C4-2B (cell line): ENCODE measurements around the gene OR2A12.

Experiments used
- ZFX ChIP-seq: fragments of 450-650 bp; IDR thresholded peaks from 2 replicates; pipeline ENCODE4 v1.6.1; 2017
- TF ChIP-seq, protein P1 (sequence below): fragments of 450-650 bp; conservative IDR thresholded peaks from 2 replicates; pipeline ENCODE4 v1.5.1; 2017; ENCODE audit warnings: mild to moderate bottlenecking

DNA sequence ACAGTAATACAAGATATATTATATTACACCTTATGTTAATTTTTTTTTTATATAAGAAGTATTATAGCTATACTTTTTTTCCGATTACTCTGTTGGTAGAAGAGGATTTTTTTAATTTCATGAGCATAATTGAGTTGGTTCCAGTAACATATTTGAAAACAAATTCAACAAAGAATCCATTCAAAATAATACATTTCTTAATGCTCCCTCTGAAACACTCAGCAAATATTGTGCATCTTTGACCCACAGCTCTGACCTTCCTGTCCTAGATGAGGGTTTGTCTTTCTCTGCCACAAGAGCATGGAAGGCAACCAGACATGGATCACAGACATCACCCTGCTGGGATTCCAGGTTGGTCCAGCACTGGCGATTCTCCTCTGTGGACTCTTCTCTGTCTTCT, 23.2 kb downstream of the OR2A12 start, which contains the start of gene OR2A2:
- TF ChIP-seq, protein P1, sequence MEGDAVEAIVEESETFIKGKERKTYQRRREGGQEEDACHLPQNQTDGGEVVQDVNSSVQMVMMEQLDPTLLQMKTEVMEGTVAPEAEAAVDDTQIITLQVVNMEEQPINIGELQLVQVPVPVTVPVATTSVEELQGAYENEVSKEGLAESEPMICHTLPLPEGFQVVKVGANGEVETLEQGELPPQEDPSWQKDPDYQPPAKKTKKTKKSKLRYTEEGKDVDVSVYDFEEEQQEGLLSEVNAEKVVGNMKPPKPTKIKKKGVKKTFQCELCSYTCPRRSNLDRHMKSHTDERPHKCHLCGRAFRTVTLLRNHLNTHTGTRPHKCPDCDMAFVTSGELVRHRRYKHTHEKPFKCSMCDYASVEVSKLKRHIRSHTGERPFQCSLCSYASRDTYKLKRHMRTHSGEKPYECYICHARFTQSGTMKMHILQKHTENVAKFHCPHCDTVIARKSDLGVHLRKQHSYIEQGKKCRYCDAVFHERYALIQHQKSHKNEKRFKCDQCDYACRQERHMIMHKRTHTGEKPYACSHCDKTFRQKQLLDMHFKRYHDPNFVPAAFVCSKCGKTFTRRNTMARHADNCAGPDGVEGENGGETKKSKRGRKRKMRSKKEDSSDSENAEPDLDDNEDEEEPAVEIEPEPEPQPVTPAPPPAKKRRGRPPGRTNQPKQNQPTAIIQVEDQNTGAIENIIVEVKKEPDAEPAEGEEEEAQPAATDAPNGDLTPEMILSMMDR: no peak
- no peak for TF ChIP-seq ZFX
